GM23338 (cell line): ENCODE data around the gene NGB. TPM values are rescaled to one million over a fixed set of nuclear protein-coding genes. Genes with fewer than 3 reads are reported as not detected.

ENCODE experiments used
- ATAC-seq: fragments of 200-7000 bp; cut with Tn5 transposase; 3 replicates; pipeline ENCODE4 v1.9.1; 2020
- DNase-seq: peaks from one replicate; pipeline ENCODE4 v3.0.0-alpha.2; 2015; ENCODE audit warnings: low spot score
- H2AFZ ChIP-seq: fragments of 200-600 bp; sonication (generic); 2 replicates; pipeline ENCODE4 v1.8.0; 2016; ENCODE audit warnings: antibody characterized with exemption, mild to moderate bottlenecking, moderate library complexity
- H3F3A ChIP-seq: fragments of 200-600 bp; sonication (generic); replicated peaks from 2 replicates; pipeline ENCODE4 v1.8.0; 2017; ENCODE audit warnings: antibody characterized with exemption, mixed run types, low read depth
- H3K27ac ChIP-seq: fragments of 200-600 bp; sonication (generic); 2 replicates; pipeline ENCODE4 v1.6.1; 2016; ENCODE audit warnings: low read depth
- H3K27me3 ChIP-seq: fragments of 200-600 bp; sonication (generic); 2 replicates; pipeline ENCODE4 v1.8.0; 2016; ENCODE audit warnings: mild to moderate bottlenecking, mixed run types, moderate library complexity; ENCODE audit not compliant: insufficient read depth
- H3K36me3 ChIP-seq: fragments of 200-600 bp; sonication (generic); 2 replicates; pipeline ENCODE4 v1.8.0; 2016; ENCODE audit warnings: mild to moderate bottlenecking; ENCODE audit not compliant: insufficient read depth
- H3K4me1 ChIP-seq: fragments of 200-600 bp; sonication (generic); 2 replicates; pipeline ENCODE4 v1.8.0; 2016; ENCODE audit warnings: mild to moderate bottlenecking, moderate library complexity; ENCODE audit not compliant: insufficient read depth
- H3K4me2 ChIP-seq: fragments of 200-600 bp; sonication (generic); 2 replicates; pipeline ENCODE4 v1.7.1; 2017; ENCODE audit warnings: mixed run types
- H3K4me3 ChIP-seq: fragments of 200-600 bp; sonication (generic); 2 replicates; pipeline ENCODE4 v1.6.1; 2016; ENCODE audit warnings: mixed run types
- H3K79me2 ChIP-seq: fragments of 200-600 bp; sonication (generic); replicated peaks from 2 replicates; pipeline ENCODE4 v1.8.0; 2017; ENCODE audit warnings: mild to moderate bottlenecking; ENCODE audit not compliant: insufficient read depth
- H3K9me2 ChIP-seq: fragments of 200-600 bp; sonication (generic); 2 replicates; pipeline ENCODE4 v1.8.0; 2017; ENCODE audit not compliant: insufficient read depth
- H4K20me1 ChIP-seq: fragments of 200-600 bp; sonication (generic); replicated peaks from 2 replicates; pipeline ENCODE4 v1.8.0; 2017; ENCODE audit warnings: mild to moderate bottlenecking; ENCODE audit not compliant: insufficient read depth
- H3K27ac Mint-ChIP-seq: 2 replicates; pipeline ENCODE4 v1.8.0; 2020; ENCODE audit warnings: inconsistent platforms, mild to moderate bottlenecking, moderate library complexity, mixed read lengths
- H3K27me3 Mint-ChIP-seq: 3 replicates; pipeline ENCODE4 v1.8.0; 2022; ENCODE audit warnings: low read depth, mild to moderate bottlenecking, moderate library complexity, mixed read lengths, inconsistent platforms; ENCODE audit not compliant: insufficient read depth, poor library complexity
- H3K36me3 Mint-ChIP-seq: 3 replicates; pipeline ENCODE4 v1.8.0; 2021; ENCODE audit warnings: low read depth, mild to moderate bottlenecking, inconsistent platforms, moderate library complexity, mixed read lengths
- H3K4me1 Mint-ChIP-seq: 3 replicates; pipeline ENCODE4 v1.8.0; 2020; ENCODE audit warnings: mild to moderate bottlenecking, inconsistent platforms, mixed read lengths
- H3K4me3 Mint-ChIP-seq: 3 replicates; pipeline ENCODE4 v1.8.0; 2021; ENCODE audit warnings: moderate library complexity, mild to moderate bottlenecking, inconsistent platforms, mixed read lengths
- H3K9me3 Mint-ChIP-seq: 3 replicates; pipeline ENCODE4 v1.8.0; 2020; ENCODE audit warnings: moderate library complexity, mild to moderate bottlenecking, inconsistent platforms, mixed read lengths
- CREB1 ChIP-seq: fragments of 250-450 bp; sonication (Bioruptor Pico); IDR thresholded peaks from 2 replicates; pipeline ENCODE4 v1.5.0; 2020; ENCODE audit warnings: low read depth, mild to moderate bottlenecking, moderate library complexity
- EZH2 ChIP-seq: fragments of 200-600 bp; sonication (generic); IDR thresholded peaks from one replicate; pipeline ENCODE4 v1.8.0; 2017; ENCODE audit warnings: antibody characterized with exemption, mild to moderate bottlenecking, low read depth; ENCODE audit not compliant: unreplicated experiment
- EZH2phosphoT487 ChIP-seq: fragments of 200-600 bp; sonication (generic); IDR thresholded peaks from one replicate; pipeline ENCODE4 v1.8.1; 2018; ENCODE audit warnings: antibody characterized with exemption; ENCODE audit not compliant: unreplicated experiment
- JUNB ChIP-seq: IDR thresholded peaks from one replicate; pipeline ENCODE4 v1.6.1; 2016; ENCODE audit warnings: antibody characterized with exemption; ENCODE audit not compliant: unreplicated experiment
- NANOG ChIP-seq: IDR thresholded peaks from 2 replicates; pipeline ENCODE4 v1.6.1; 2016; ENCODE audit warnings: antibody characterized with exemption, borderline replicate concordance
- POLR2AphosphoS5 ChIP-seq: IDR thresholded peaks from 2 replicates; pipeline ENCODE4 v1.6.1; 2016; ENCODE audit warnings: antibody characterized with exemption, low read depth
- STAT1 ChIP-seq: IDR thresholded peaks from one replicate; pipeline ENCODE4 v1.6.1; 2016; ENCODE audit warnings: antibody characterized with exemption; ENCODE audit not compliant: unreplicated experiment
- ZNF114 ChIP-seq: fragments of 250-450 bp; sonication (Bioruptor Pico); IDR thresholded peaks from 2 replicates; pipeline ENCODE4 v1.5.0; 2020; ENCODE audit warnings: mild to moderate bottlenecking, moderate library complexity
- ZNF331 ChIP-seq: fragments of 250-450 bp; sonication (Bioruptor Pico); IDR thresholded peaks from 2 replicates; pipeline ENCODE4 v1.5.0; 2020; ENCODE audit warnings: low read depth, mild to moderate bottlenecking, moderate library complexity
- polyA plus RNA-seq: library from polyadenylated mRNA; unstranded; fragments of >200 nt; fragmentation: Nextera tagmentation; extraction: Ambion mirVana; gene quantifications from 2 replicates; pipeline ENCODE4 v1.2.1, GENCODE V29; 2016
- total RNA-seq: library from RNA; depleted of rRNA; stranded (reverse); fragments of >200 nt; shearing (Covaris generic); gene quantifications from 2 replicates; pipeline ENCODE4 v1.2.3, GENCODE V29; 2014
- TF ChIP-seq, protein P1 (sequence below), 2 experiments: fragments of 200-600 bp in 1 of 2; sonication (generic) in 1 of 2; conservative IDR thresholded peaks; 2 replicates each; pipeline versions ENCODE4 v1.5.1 to v1.6.1; 2016 to 2017; ENCODE audit warnings: antibody characterized with exemption in 2 of 2, low read depth in 2 of 2, mild to moderate bottlenecking in 2 of 2, moderate library complexity in 1 of 2
- TF ChIP-seq, protein P2 (sequence below): IDR thresholded peaks from one replicate; pipeline ENCODE4 v1.6.1; 2018; ENCODE audit warnings: antibody characterized with exemption; ENCODE audit not compliant: unreplicated experiment
- TF ChIP-seq, protein P3 (sequence below): fragments of 250-450 bp; sonication (Bioruptor Pico); IDR thresholded peaks from 2 replicates; pipeline ENCODE4 v1.5.0; 2020; ENCODE audit warnings: mild to moderate bottlenecking, moderate library complexity
- TF ChIP-seq, protein P4 (sequence below): IDR thresholded peaks from 2 replicates; pipeline ENCODE4 v1.6.1; 2016; ENCODE audit warnings: antibody characterized with exemption

Gene NGB
- total and polyA plus RNA-seq, 2 experiments from 2014 or later, result 0.21 to 1.0 TPM

DNA sequence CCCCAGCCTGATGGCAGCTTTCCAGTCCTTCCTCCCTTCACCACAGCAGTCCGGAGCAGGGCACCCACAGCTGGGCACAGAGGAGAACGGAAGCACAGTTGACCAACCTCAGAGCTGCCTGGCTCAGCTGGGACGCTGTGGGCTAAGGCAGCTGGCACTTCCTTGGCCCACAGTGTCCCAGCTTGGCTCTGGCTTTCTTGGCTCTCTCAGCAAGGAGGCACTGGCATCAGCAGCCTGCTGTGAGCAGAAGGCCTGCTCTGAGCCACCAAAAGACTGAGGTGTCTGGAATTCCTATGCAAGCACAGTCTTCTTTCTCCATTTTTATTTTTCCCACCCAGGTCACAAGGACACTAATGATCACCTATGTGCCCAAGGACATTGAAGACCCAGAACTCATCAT lies 32.6 kb downstream of the NGB start:
- DNase-seq, result no peak
- no peak overlapping the region for H3K27ac Mint-ChIP-seq

More for the DNA sequence above, 32.6 kb downstream of the NGB start:
- Histone ChIP-seq H3K4me2 (no peak overlapping the region), H3K9me2 (no peaks in the 10 kb centered on the region), H3K36me3 (no peaks in the 10 kb centered on the region), H2AFZ (no peak overlapping the region), H3K4me1 (no peaks in the 10 kb centered on the region), H3K4me3 (no peak overlapping the region), H3F3A (no peaks in the 10 kb centered on the region), H3K27me3 (no peaks in the 10 kb centered on the region), H3K79me2 (no peaks in the 10 kb centered on the region), H4K20me1 (no peaks in the 10 kb centered on the region), H3K27ac (no peak overlapping the region)
- Mint-ChIP-seq H3K4me3 (no peak overlapping the region), H3K9me3 (no peaks in the 10 kb centered on the region), H3K36me3 (no peaks in the 10 kb centered on the region), H3K4me1 (no peaks in the 10 kb centered on the region), H3K27me3 (peaks cover 9% of the 10 kb centered on the region)
- TF ChIP-seq, protein P1, sequence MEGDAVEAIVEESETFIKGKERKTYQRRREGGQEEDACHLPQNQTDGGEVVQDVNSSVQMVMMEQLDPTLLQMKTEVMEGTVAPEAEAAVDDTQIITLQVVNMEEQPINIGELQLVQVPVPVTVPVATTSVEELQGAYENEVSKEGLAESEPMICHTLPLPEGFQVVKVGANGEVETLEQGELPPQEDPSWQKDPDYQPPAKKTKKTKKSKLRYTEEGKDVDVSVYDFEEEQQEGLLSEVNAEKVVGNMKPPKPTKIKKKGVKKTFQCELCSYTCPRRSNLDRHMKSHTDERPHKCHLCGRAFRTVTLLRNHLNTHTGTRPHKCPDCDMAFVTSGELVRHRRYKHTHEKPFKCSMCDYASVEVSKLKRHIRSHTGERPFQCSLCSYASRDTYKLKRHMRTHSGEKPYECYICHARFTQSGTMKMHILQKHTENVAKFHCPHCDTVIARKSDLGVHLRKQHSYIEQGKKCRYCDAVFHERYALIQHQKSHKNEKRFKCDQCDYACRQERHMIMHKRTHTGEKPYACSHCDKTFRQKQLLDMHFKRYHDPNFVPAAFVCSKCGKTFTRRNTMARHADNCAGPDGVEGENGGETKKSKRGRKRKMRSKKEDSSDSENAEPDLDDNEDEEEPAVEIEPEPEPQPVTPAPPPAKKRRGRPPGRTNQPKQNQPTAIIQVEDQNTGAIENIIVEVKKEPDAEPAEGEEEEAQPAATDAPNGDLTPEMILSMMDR (conservative IDR thresholded peaks at IDR 0.05; ENCODE audit: low read depth in 2 of 2), result no peak
- TF ChIP-seq, protein P2, sequence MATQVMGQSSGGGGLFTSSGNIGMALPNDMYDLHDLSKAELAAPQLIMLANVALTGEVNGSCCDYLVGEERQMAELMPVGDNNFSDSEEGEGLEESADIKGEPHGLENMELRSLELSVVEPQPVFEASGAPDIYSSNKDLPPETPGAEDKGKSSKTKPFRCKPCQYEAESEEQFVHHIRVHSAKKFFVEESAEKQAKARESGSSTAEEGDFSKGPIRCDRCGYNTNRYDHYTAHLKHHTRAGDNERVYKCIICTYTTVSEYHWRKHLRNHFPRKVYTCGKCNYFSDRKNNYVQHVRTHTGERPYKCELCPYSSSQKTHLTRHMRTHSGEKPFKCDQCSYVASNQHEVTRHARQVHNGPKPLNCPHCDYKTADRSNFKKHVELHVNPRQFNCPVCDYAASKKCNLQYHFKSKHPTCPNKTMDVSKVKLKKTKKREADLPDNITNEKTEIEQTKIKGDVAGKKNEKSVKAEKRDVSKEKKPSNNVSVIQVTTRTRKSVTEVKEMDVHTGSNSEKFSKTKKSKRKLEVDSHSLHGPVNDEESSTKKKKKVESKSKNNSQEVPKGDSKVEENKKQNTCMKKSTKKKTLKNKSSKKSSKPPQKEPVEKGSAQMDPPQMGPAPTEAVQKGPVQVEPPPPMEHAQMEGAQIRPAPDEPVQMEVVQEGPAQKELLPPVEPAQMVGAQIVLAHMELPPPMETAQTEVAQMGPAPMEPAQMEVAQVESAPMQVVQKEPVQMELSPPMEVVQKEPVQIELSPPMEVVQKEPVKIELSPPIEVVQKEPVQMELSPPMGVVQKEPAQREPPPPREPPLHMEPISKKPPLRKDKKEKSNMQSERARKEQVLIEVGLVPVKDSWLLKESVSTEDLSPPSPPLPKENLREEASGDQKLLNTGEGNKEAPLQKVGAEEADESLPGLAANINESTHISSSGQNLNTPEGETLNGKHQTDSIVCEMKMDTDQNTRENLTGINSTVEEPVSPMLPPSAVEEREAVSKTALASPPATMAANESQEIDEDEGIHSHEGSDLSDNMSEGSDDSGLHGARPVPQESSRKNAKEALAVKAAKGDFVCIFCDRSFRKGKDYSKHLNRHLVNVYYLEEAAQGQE, result no peak
- TF ChIP-seq POLR2AphosphoS5 (no peak), NANOG (no peak), JUNB (no peak), EZH2phosphoT487 (no peak), CREB1 (CRISPR knock-in tag) (no peak), ZNF114 (CRISPR knock-in tag) (no peak), EZH2 (no peak), ZNF331 (CRISPR knock-in tag) (no peak), STAT1 (no peak)
- TF ChIP-seq, protein P3, sequence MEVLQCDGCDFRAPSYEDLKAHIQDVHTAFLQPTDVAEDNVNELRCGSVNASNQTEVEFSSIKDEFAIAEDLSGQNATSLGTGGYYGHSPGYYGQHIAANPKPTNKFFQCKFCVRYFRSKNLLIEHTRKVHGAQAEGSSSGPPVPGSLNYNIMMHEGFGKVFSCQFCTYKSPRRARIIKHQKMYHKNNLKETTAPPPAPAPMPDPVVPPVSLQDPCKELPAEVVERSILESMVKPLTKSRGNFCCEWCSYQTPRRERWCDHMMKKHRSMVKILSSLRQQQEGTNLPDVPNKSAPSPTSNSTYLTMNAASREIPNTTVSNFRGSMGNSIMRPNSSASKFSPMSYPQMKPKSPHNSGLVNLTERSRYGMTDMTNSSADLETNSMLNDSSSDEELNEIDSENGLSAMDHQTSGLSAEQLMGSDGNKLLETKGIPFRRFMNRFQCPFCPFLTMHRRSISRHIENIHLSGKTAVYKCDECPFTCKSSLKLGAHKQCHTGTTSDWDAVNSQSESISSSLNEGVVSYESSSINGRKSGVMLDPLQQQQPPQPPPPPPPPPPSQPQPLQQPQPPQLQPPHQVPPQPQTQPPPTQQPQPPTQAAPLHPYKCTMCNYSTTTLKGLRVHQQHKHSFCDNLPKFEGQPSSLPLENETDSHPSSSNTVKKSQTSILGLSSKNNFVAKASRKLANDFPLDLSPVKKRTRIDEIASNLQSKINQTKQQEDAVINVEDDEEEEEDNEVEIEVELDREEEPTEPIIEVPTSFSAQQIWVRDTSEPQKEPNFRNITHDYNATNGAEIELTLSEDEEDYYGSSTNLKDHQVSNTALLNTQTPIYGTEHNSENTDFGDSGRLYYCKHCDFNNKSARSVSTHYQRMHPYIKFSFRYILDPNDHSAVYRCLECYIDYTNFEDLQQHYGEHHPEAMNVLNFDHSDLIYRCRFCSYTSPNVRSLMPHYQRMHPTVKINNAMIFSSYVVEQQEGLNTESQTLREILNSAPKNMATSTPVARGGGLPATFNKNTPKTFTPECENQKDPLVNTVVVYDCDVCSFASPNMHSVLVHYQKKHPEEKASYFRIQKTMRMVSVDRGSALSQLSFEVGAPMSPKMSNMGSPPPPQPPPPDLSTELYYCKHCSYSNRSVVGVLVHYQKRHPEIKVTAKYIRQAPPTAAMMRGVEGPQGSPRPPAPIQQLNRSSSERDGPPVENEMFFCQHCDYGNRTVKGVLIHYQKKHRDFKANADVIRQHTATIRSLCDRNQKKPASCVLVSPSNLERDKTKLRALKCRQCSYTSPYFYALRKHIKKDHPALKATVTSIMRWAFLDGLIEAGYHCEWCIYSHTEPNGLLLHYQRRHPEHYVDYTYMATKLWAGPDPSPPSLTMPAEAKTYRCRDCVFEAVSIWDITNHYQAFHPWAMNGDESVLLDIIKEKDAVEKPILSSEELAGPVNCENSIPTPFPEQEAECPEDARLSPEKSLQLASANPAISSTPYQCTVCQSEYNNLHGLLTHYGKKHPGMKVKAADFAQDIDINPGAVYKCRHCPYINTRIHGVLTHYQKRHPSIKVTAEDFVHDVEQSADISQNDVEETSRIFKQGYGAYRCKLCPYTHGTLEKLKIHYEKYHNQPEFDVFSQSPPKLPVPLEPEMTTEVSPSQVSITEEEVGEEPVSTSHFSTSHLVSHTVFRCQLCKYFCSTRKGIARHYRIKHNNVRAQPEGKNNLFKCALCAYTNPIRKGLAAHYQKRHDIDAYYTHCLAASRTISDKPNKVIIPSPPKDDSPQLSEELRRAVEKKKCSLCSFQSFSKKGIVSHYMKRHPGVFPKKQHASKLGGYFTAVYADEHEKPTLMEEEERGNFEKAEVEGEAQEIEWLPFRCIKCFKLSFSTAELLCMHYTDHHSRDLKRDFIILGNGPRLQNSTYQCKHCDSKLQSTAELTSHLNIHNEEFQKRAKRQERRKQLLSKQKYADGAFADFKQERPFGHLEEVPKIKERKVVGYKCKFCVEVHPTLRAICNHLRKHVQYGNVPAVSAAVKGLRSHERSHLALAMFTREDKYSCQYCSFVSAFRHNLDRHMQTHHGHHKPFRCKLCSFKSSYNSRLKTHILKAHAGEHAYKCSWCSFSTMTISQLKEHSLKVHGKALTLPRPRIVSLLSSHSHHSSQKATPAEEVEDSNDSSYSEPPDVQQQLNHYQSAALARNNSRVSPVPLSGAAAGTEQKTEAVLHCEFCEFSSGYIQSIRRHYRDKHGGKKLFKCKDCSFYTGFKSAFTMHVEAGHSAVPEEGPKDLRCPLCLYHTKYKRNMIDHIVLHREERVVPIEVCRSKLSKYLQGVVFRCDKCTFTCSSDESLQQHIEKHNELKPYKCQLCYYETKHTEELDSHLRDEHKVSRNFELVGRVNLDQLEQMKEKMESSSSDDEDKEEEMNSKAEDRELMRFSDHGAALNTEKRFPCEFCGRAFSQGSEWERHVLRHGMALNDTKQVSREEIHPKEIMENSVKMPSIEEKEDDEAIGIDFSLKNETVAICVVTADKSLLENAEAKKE (CRISPR knock-in tag), result no peak
- TF ChIP-seq, protein P4, sequence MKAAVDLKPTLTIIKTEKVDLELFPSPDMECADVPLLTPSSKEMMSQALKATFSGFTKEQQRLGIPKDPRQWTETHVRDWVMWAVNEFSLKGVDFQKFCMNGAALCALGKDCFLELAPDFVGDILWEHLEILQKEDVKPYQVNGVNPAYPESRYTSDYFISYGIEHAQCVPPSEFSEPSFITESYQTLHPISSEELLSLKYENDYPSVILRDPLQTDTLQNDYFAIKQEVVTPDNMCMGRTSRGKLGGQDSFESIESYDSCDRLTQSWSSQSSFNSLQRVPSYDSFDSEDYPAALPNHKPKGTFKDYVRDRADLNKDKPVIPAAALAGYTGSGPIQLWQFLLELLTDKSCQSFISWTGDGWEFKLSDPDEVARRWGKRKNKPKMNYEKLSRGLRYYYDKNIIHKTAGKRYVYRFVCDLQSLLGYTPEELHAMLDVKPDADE, result no peak
- ATAC-seq, result no peak
